ENCODE results near the gene VIL1. TPM values are rescaled to one million over a fixed set of nuclear protein-coding genes. Genes with fewer than 3 reads are reported as not detected.

Gene VIL1
- total and polyA plus RNA-seq, 2 of the 4 experiments (the other 2 are of a cell fraction): not detected

DNA sequence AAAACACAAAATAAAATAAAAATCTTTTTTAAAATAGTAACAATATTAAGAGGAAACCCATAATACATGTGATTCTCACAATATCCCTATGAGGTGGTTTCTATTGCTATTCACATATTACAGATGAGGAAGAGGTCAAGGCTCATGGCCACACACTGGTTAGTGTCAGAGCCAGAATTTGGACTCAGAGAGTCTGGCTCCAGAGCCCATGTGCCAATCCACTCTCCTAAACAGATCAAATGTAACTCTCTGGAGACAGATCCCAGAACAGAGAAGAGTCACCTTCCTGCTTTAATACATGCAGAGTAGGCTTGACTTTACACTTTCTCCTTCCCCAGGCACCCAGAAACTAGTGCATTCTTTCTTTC, 47.0 kb upstream of the VIL1 start:
- H3K9me3 ChIP-seq (ENCODE audit: control insufficient read depth, insufficient read depth, low read length): peaks cover 1% of the 10 kb centered on the region; the same call in 1 of the 2 replicates
- no peak overlapping the region for H2BK20ac ChIP-seq (ENCODE audit: low read depth, low read length)
- 0 out of 2 replicates have a peak overlapping the region, but pooled peaks have one; percentile 8 for H2BK120ac ChIP-seq (ENCODE audit: low read depth, low read length)
- no peak overlapping the region for H3K27ac ChIP-seq (ENCODE audit: insufficient read depth, low read length)
- BruUV-seq (replicated peaks): no TSS peak
- H4K91ac ChIP-seq (ENCODE audit: insufficient read depth, low read depth, low read length): no peak overlapping the region
- intact Hi-C loops (cut with micrococcal nuclease) (no loop called here), in situ Hi-C loops (cut with MboI; ENCODE audit: low sequenced_read_pairs) (no loop called here), dilution Hi-C loops (cut with HindIII; ENCODE audit: low sequenced_read_pairs, unreplicated experiment) (no loop called here)
- H3K14ac ChIP-seq (replicated peaks; ENCODE audit: low read depth, low read length): no peak overlapping the region
- no peak overlapping the region for H4K8ac ChIP-seq (ENCODE audit: low read depth in 2 of 2, low read length in 2 of 2)
- no peak overlapping the region for H2BK15ac ChIP-seq (ENCODE audit: low read depth, low read length)
- no peaks in the 10 kb centered on the region for H3K9me1 ChIP-seq (ENCODE audit: insufficient read depth, low read length)
- H3K4me1 ChIP-seq (ENCODE audit: control insufficient read depth, insufficient read depth, low read length): peaks cover 5% of the 10 kb centered on the region
- ChIA-PET CTCF (no interaction called here), POLR2A (ENCODE audit: unreplicated experiment) (no interaction called here)
- no peak overlapping the region for H3K18ac ChIP-seq (ENCODE audit: low read depth, low read length)
- H3K56ac ChIP-seq (ENCODE audit: extremely low read depth, insufficient read depth, low read length): no peak overlapping the region
- no peak overlapping the region for H2AK5ac ChIP-seq (ENCODE audit: low read depth, low read length)
- ATAC-seq (ENCODE audit: low read depth) (no peak), DNase-seq (no peak)
- no peak overlapping the region for H2BK5ac ChIP-seq (ENCODE audit: low read depth, low read length, poor library complexity, severe bottlenecking)
- peaks cover 2% of the 10 kb centered on the region; the same call in 1 of the 2 replicates for H3K27me3 ChIP-seq (ENCODE audit: control insufficient read depth, insufficient read depth, low read length)
- no peak overlapping the region for H2AK9ac ChIP-seq (replicated peaks; ENCODE audit: low read depth, low read length, poor library complexity)
- no peak overlapping the region for H2AFZ ChIP-seq (replicated peaks; ENCODE audit: low read length, poor library complexity)
- no peak for TF ChIP-seq RCOR1 (IDR thresholded peaks at IDR 0.05; ENCODE audit: insufficient replicate concordance, low read length)
- no peak for TF ChIP-seq SMC3 (IDR thresholded peaks at IDR 0.05; ENCODE audit: low read depth, low read length)
- no peak for TF ChIP-seq NFE2L2 (IDR thresholded peaks at IDR 0.05; ENCODE audit: low read depth, low read length)
- no peak for TF ChIP-seq POLR2A (IDR thresholded peaks at IDR 0.05; ENCODE audit: low read depth, low read length)
- no peak for TF ChIP-seq CEBPB (IDR thresholded peaks at IDR 0.05; ENCODE audit: low read depth, low read length)
- no peak for TF ChIP-seq MAFK (IDR thresholded peaks at IDR 0.05; ENCODE audit: low read depth, low read length)
- TF ChIP-seq RAD21 (IDR thresholded peaks at IDR 0.05; ENCODE audit: low read length): no peak
- TF ChIP-seq, protein P1, sequence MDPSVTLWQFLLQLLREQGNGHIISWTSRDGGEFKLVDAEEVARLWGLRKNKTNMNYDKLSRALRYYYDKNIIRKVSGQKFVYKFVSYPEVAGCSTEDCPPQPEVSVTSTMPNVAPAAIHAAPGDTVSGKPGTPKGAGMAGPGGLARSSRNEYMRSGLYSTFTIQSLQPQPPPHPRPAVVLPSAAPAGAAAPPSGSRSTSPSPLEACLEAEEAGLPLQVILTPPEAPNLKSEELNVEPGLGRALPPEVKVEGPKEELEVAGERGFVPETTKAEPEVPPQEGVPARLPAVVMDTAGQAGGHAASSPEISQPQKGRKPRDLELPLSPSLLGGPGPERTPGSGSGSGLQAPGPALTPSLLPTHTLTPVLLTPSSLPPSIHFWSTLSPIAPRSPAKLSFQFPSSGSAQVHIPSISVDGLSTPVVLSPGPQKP (IDR thresholded peaks at IDR 0.05; ENCODE audit: borderline replicate concordance, low read depth, low read length): no peak
- no peak for TF ChIP-seq CHD1 (IDR thresholded peaks at IDR 0.05; ENCODE audit: low read depth, low read length)
- TF ChIP-seq MAZ (IDR thresholded peaks at IDR 0.05; ENCODE audit: borderline replicate concordance, low read depth, low read length): no peak
- no peak for TF ChIP-seq MXI1 (IDR thresholded peaks at IDR 0.05; ENCODE audit: borderline replicate concordance, low read depth, low read length)
- no peak for TF ChIP-seq FOS (IDR thresholded peaks at IDR 0.05; ENCODE audit: low read depth, low read length)
- no peak for TF ChIP-seq BHLHE40 (IDR thresholded peaks at IDR 0.05; ENCODE audit: low read depth, low read length)
- TF ChIP-seq, protein P2, sequence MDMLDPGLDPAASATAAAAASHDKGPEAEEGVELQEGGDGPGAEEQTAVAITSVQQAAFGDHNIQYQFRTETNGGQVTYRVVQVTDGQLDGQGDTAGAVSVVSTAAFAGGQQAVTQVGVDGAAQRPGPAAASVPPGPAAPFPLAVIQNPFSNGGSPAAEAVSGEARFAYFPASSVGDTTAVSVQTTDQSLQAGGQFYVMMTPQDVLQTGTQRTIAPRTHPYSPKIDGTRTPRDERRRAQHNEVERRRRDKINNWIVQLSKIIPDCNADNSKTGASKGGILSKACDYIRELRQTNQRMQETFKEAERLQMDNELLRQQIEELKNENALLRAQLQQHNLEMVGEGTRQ (IDR thresholded peaks at IDR 0.05; ENCODE audit: low read depth, low read length): no peak
- TF ChIP-seq, protein P3, sequence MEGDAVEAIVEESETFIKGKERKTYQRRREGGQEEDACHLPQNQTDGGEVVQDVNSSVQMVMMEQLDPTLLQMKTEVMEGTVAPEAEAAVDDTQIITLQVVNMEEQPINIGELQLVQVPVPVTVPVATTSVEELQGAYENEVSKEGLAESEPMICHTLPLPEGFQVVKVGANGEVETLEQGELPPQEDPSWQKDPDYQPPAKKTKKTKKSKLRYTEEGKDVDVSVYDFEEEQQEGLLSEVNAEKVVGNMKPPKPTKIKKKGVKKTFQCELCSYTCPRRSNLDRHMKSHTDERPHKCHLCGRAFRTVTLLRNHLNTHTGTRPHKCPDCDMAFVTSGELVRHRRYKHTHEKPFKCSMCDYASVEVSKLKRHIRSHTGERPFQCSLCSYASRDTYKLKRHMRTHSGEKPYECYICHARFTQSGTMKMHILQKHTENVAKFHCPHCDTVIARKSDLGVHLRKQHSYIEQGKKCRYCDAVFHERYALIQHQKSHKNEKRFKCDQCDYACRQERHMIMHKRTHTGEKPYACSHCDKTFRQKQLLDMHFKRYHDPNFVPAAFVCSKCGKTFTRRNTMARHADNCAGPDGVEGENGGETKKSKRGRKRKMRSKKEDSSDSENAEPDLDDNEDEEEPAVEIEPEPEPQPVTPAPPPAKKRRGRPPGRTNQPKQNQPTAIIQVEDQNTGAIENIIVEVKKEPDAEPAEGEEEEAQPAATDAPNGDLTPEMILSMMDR (conservative IDR thresholded peaks at IDR 0.05; ENCODE audit: low read depth, low read length): no peak
- no peak for TF ChIP-seq RFX5 (IDR thresholded peaks at IDR 0.05; ENCODE audit: low read depth, low read length)
- no peak overlapping the region for H3K4ac ChIP-seq (ENCODE audit: low read depth, low read length)
- no peak overlapping the region for H4K5ac ChIP-seq (ENCODE audit: low read depth, low read length)
- H4K20me1 ChIP-seq (ENCODE audit: insufficient read depth, low read length): no peaks in the 10 kb centered on the region
- H3K4me2 ChIP-seq (ENCODE audit: low read depth, low read length): no peak overlapping the region
- no peaks in the 10 kb centered on the region for H3K79me1 ChIP-seq (ENCODE audit: low read depth in 1 of 2, low read length in 2 of 2)
- H3K9ac ChIP-seq (ENCODE audit: low read depth, low read length): no peak overlapping the region
- 0 out of 2 replicates have a peak overlapping the region, but pooled peaks have one; percentile 38 for H3K23ac ChIP-seq (ENCODE audit: low read depth, low read length)
- H3K36me3 ChIP-seq (ENCODE audit: control insufficient read depth, insufficient read depth, low read length): no peaks in the 10 kb centered on the region
- H3K4me3 ChIP-seq (ENCODE audit: insufficient read depth, low read depth, low read length): no peak overlapping the region
